PC-3 (cell line): ENCODE measurements around the gene RPL31. TPM values are rescaled to one million over a fixed set of nuclear protein-coding genes. Genes with fewer than 3 reads are reported as not detected.

Experiments
- ATAC-seq: fragments of 200-7000 bp; cut with Tn5 transposase; 2 replicates; pipeline ENCODE4 v1.9.1; 2020; ENCODE audit warnings: mild to moderate bottlenecking, moderate library complexity
- BruUV-seq: library from RNA; stranded (reverse); fragments of 400-500 nt; replicated peaks from 2 replicates; lab custom pipeline; 2021; lab: Mats Ljungman, UMichigan
- CTCF ChIA-PET: fragments of 300-600 bp; sonication (Branson Sonifier 250); formaldehyde crosslinking; loops from one replicate; lab custom pipeline; 2022; ENCODE audit warnings: antibody characterized with exemption; lab: Charles Lee
- POLR2A ChIA-PET: fragments of 300-600 bp; sonication (Branson Sonifier 250); formaldehyde crosslinking; loops from one replicate; lab custom pipeline; 2022; ENCODE audit warnings: antibody characterized with exemption; ENCODE audit not compliant: unreplicated experiment; lab: Charles Lee
- DNase-seq: peaks from one replicate; pipeline ENCODE4 v3.0.0-alpha.2; 2015
- H2AFZ ChIP-seq: fragments of 300-600 bp; sonication (generic); 2 replicates; pipeline ENCODE4 v1.6.0; 2016; ENCODE audit warnings: antibody characterized with exemption, low read length
- H3F3A ChIP-seq: fragments of 300-600 bp; sonication (generic); one replicate; pipeline ENCODE4 v1.6.0; 2017; ENCODE audit warnings: antibody characterized with exemption, low read length, control low read depth, mild to moderate bottlenecking; ENCODE audit not compliant: unreplicated experiment
- H3K27ac ChIP-seq: fragments of 300-600 bp; sonication (generic); 2 replicates; pipeline ENCODE4 v1.5.1; 2016; ENCODE audit warnings: mild to moderate bottlenecking, low read length
- H3K27me3 ChIP-seq: fragments of 300-600 bp; sonication (generic); 2 replicates; pipeline ENCODE4 v1.6.1; 2016; ENCODE audit warnings: low read length, mixed read lengths
- H3K36me3 ChIP-seq: fragments of 300-600 bp; sonication (generic); 2 replicates; pipeline ENCODE4 v1.6.1; 2016; ENCODE audit warnings: low read depth, mixed run types, low read length, mixed read lengths
- H3K4me1 ChIP-seq: fragments of 300-600 bp; sonication (generic); 2 replicates; pipeline ENCODE4 v1.5.1; 2016; ENCODE audit warnings: low read length; ENCODE audit not compliant: insufficient read depth
- H3K4me2 ChIP-seq: fragments of 300-600 bp; sonication (generic); 2 replicates; pipeline ENCODE4 v1.6.0; 2016; ENCODE audit warnings: low read length
- H3K4me3 ChIP-seq: fragments of 300-600 bp; sonication (generic); 2 replicates; pipeline ENCODE4 v1.5.1; 2016; ENCODE audit warnings: mild to moderate bottlenecking, low read length, mixed read lengths
- H3K79me2 ChIP-seq: fragments of 300-600 bp; sonication (generic); 2 replicates; pipeline ENCODE4 v1.6.1; 2017; ENCODE audit warnings: low read length, mixed read lengths
- H3K9ac ChIP-seq: fragments of 300-600 bp; sonication (generic); 2 replicates; pipeline ENCODE4 v1.6.0; 2016; ENCODE audit warnings: mild to moderate bottlenecking, low read length
- H3K9me2 ChIP-seq: fragments of 300-600 bp; sonication (generic); replicated peaks from 2 replicates; pipeline ENCODE4 v1.6.1; 2016; ENCODE audit warnings: mixed run types, low read length, mixed read lengths
- H3K9me3 ChIP-seq: fragments of 300-600 bp; sonication (generic); 2 replicates; pipeline ENCODE4 v1.6.1; 2016; ENCODE audit warnings: low read length, mixed read lengths
- H4K20me1 ChIP-seq: fragments of 300-600 bp; sonication (generic); 2 replicates; pipeline ENCODE4 v1.6.1; 2016; ENCODE audit warnings: low read length, mixed read lengths
- CTCF ChIP-seq: fragments of 300-600 bp; sonication (generic); conservative IDR thresholded peaks from 2 replicates; pipeline ENCODE4 v1.5.1; 2017; ENCODE audit warnings: antibody characterized with exemption, low read depth, mild to moderate bottlenecking, low read length
- EZH2 ChIP-seq: fragments of 300-600 bp; sonication (generic); IDR thresholded peaks from one replicate; pipeline ENCODE4 v1.6.1; 2017; ENCODE audit warnings: antibody characterized with exemption, mild to moderate bottlenecking, low read length; ENCODE audit not compliant: unreplicated experiment
- EZH2phosphoT487 ChIP-seq: fragments of 300-600 bp; sonication (generic); IDR thresholded peaks from 2 replicates; pipeline ENCODE4 v1.6.1; 2018; ENCODE audit warnings: mild to moderate bottlenecking, antibody characterized with exemption, low read length, borderline replicate concordance
- intact Hi-C: fragments of 100-400 bp; cut with micrococcal nuclease; formaldehyde crosslinking; loops from 2 replicates; pipeline ENCODE4 v1.9.0; 2023
- total RNA-seq: library from RNA; depleted of rRNA; stranded (reverse); fragments of >200 nt; gene quantifications from 2 replicates; pipeline ENCODE4 v1.2.3, GENCODE V29; 2014

RPL31 gene
- total RNA-seq, 1 experiment from 2014 or later, result 756 TPM

- no peak overlapping the region for H3K4me2 ChIP-seq
- no peak overlapping the region for H3K27ac ChIP-seq
- CTCF ChIA-PET, result no interaction called here
These were observed 9.1 kb downstream of the RPL31 start for GRCh38 chr2:101011152-101011551.

DNA sequence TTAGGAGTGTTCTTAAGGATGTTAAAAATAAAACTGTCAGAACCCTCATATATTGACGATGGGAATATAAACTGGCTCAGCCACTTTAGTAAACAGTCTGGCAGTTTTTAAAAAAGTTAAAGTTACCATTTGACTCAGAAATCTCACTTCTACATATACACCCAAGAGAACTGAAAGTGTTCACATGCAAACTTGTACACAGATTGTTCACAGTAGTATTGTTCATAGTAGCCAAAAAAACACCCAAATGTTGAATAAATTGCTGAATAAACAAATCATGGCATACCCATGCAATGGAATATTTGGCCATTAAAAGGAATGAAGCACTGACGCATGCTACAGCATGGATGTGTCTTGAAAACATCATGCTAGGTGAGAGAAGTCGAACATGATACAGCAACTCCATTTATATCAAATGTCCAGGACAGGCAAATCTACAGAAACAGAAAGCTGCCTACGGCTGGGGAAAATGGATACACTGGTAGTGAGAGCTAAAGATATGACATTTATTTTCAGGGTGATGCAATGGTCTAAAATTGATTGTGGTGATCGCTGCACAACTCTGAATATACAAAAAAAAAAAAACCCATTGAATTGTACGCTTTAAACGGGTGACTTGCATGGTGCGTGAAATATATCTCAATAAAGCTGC lies 10.1 kb downstream of the RPL31 start:
- no peak overlapping the region for H3K9ac ChIP-seq
- no peaks in the 10 kb centered on the region for H3K9me3 ChIP-seq
- no TSS peak for BruUV-seq
- TF ChIP-seq CTCF (no peak), EZH2phosphoT487 (no peak), EZH2 (no peak)
- H2AFZ ChIP-seq, result no peak overlapping the region
- ATAC-seq, result no peak
- no peaks in the 10 kb centered on the region for H3K27me3 ChIP-seq
- no peaks in the 10 kb centered on the region for H3K4me1 ChIP-seq
- peaks cover 6% of the 10 kb centered on the region for H3F3A ChIP-seq
- no peaks in the 10 kb centered on the region for H3K79me2 ChIP-seq
- POLR2A ChIA-PET, result no interaction called here
- no peak overlapping the region for H3K4me2 ChIP-seq
- H3K36me3 ChIP-seq, result peaks cover 34% of the 10 kb centered on the region; the same call in 1 of the 2 replicates
- H3K4me3 ChIP-seq, result no peak overlapping the region
- no peaks in the 10 kb centered on the region for H3K9me2 ChIP-seq
- intact Hi-C loops, result loop anchor here (1.0 kb wide), 2 partner anchors 140 to 193 kb away; no protein-coding TSS in a partner anchor
- DNase-seq, result no peak
- CTCF ChIA-PET, result interaction anchor here (0.6 to 1.3 kb wide), 7 partner anchors 15 to 1845 kb away, joined by 3 to 19 read pairs (median 6); no protein-coding TSS in a partner anchor
- H3K27ac ChIP-seq, result no peak overlapping the region
- H4K20me1 ChIP-seq, result peaks cover 5% of the 10 kb centered on the region; the same call in 1 of the 2 replicates

More at GRCh38 chr2:101011152-101011551, 9.1 kb downstream of the RPL31 start:
- H3K4me3 ChIP-seq, result no peak overlapping the region
- peaks cover 44% of the 10 kb centered on the region for H3K36me3 ChIP-seq
- TF ChIP-seq EZH2phosphoT487 (no peak), CTCF (no peak), EZH2 (no peak)
- H3F3A ChIP-seq, result peaks cover 6% of the 10 kb centered on the region
- H3K79me2 ChIP-seq, result no peaks in the 10 kb centered on the region
- no peak overlapping the region for H3K9ac ChIP-seq
- DNase-seq (no peak), ATAC-seq (no peak)
- H3K4me1 ChIP-seq, result no peaks in the 10 kb centered on the region
- no peak overlapping the region for H2AFZ ChIP-seq
- H3K9me3 ChIP-seq, result no peaks in the 10 kb centered on the region
- H4K20me1 ChIP-seq, result peaks cover 13% of the 10 kb centered on the region; the same call in 1 of the 2 replicates
- H3K9me2 ChIP-seq, result no peaks in the 10 kb centered on the region
- H3K27me3 ChIP-seq, result no peaks in the 10 kb centered on the region
- POLR2A ChIA-PET, result no interaction called here
- no TSS peak for BruUV-seq
- intact Hi-C loops, result no loop called here
